Effector memory CD4-positive, alpha-beta T cell (primary cell): Measurements from ENCODE around the gene AGR3.

Experiments used
- DNase-seq, 3 donors: peaks; one replicate each; pipeline ENCODE4 v3.0.0-alpha.2; 2020
- H3K27ac ChIP-seq: 2 replicates; pipeline ENCODE4 v1.7.0; 2013; ENCODE audit warnings: mild to moderate bottlenecking, low read length, moderate library complexity; ENCODE audit not compliant: insufficient read depth, poor library complexity, severe bottlenecking
- H3K27me3 ChIP-seq: replicated peaks from 2 replicates; pipeline ENCODE4 v1.7.0; 2013; ENCODE audit warnings: mild to moderate bottlenecking, low read length; ENCODE audit not compliant: insufficient read depth, control insufficient read depth, poor library complexity, severe bottlenecking
- H3K36me3 ChIP-seq: 2 replicates; pipeline ENCODE4 v1.7.0; 2013; ENCODE audit warnings: mild to moderate bottlenecking, low read length, moderate library complexity; ENCODE audit not compliant: control insufficient read depth, insufficient read depth
- H3K4me1 ChIP-seq: 2 replicates; pipeline ENCODE4 v1.7.0; 2013; ENCODE audit warnings: low read length, mild to moderate bottlenecking; ENCODE audit not compliant: control insufficient read depth, insufficient read depth, poor library complexity, severe bottlenecking
- H3K4me3 ChIP-seq: 2 replicates; pipeline ENCODE4 v1.7.0; 2013; ENCODE audit warnings: low read length, low read depth, mild to moderate bottlenecking; ENCODE audit not compliant: insufficient read depth, poor library complexity, severe bottlenecking
- H3K9me3 ChIP-seq: 2 replicates; pipeline ENCODE4 v1.7.0; 2013; ENCODE audit warnings: mild to moderate bottlenecking, low read length, moderate library complexity; ENCODE audit not compliant: control insufficient read depth

Gene AGR3

GRCh38 chr7:16918288-16918895 lies 36.6 kb upstream of the AGR3 start:
- no peak for DNase-seq
- H3K27ac ChIP-seq: no peak overlapping the region
- no peaks in the 10 kb centered on the region for H3K9me3 ChIP-seq
- H3K4me1 ChIP-seq: no peaks in the 10 kb centered on the region
- H3K27me3 ChIP-seq: no peaks in the 10 kb centered on the region
- H3K36me3 ChIP-seq: no peaks in the 10 kb centered on the region
- no peak overlapping the region for H3K4me3 ChIP-seq

GRCh38 chr7:16916738-16917137 lies 35.0 kb upstream of the AGR3 start:
- Histone ChIP-seq H3K9me3 (no peaks in the 10 kb centered on the region), H3K36me3 (no peaks in the 10 kb centered on the region), H3K4me1 (no peaks in the 10 kb centered on the region), H3K27me3 (no peaks in the 10 kb centered on the region), H3K4me3 (no peak overlapping the region), H3K27ac (no peak overlapping the region)
- DNase-seq: no peak

- no peak for DNase-seq
- no peaks in the 10 kb centered on the region for H3K4me1 ChIP-seq
- H3K27me3 ChIP-seq: no peaks in the 10 kb centered on the region
- H3K36me3 ChIP-seq: no peaks in the 10 kb centered on the region
- no peak overlapping the region for H3K27ac ChIP-seq
- no peaks in the 10 kb centered on the region for H3K9me3 ChIP-seq
- H3K4me3 ChIP-seq: no peak overlapping the region
Measured at GRCh38 chr7:16916105-16916639, 34.4 kb upstream of the AGR3 start.

- H3K4me1 ChIP-seq: no peaks in the 10 kb centered on the region
- H3K27me3 ChIP-seq: no peaks in the 10 kb centered on the region
- H3K4me3 ChIP-seq: no peak overlapping the region
- no peak overlapping the region for H3K27ac ChIP-seq
- no peak for DNase-seq
- no peaks in the 10 kb centered on the region for H3K36me3 ChIP-seq
- no peaks in the 10 kb centered on the region for H3K9me3 ChIP-seq
Measured at GRCh38 chr7:16915405-16915804, 33.6 kb upstream of the AGR3 start.

- DNase-seq: no peak
- Histone ChIP-seq H3K9me3 (no peaks in the 10 kb centered on the region), H3K36me3 (no peaks in the 10 kb centered on the region), H3K27ac (no peak overlapping the region), H3K4me3 (no peak overlapping the region), H3K4me1 (no peaks in the 10 kb centered on the region), H3K27me3 (no peaks in the 10 kb centered on the region)
Measured at GRCh38 chr7:16914771-16915170, 33.0 kb upstream of the AGR3 start.

- Histone ChIP-seq H3K27ac (no peak overlapping the region), H3K36me3 (no peaks in the 10 kb centered on the region), H3K4me1 (no peaks in the 10 kb centered on the region), H3K4me3 (no peak overlapping the region), H3K27me3 (no peaks in the 10 kb centered on the region), H3K9me3 (no peaks in the 10 kb centered on the region)
- no peak for DNase-seq
Measured at GRCh38 chr7:16913643-16914042, 31.9 kb upstream of the AGR3 start.

GRCh38 chr7:16912540-16912939 lies 30.8 kb upstream of the AGR3 start:
- H3K4me3 ChIP-seq: no peak overlapping the region
- H3K27me3 ChIP-seq: no peaks in the 10 kb centered on the region
- DNase-seq: no peak
- H3K9me3 ChIP-seq: no peaks in the 10 kb centered on the region
- no peaks in the 10 kb centered on the region for H3K4me1 ChIP-seq
- H3K27ac ChIP-seq: no peak overlapping the region
- no peaks in the 10 kb centered on the region for H3K36me3 ChIP-seq

GRCh38 chr7:16908561-16908960 lies 26.8 kb upstream of the AGR3 start:
- no peaks in the 10 kb centered on the region for H3K9me3 ChIP-seq
- no peaks in the 10 kb centered on the region for H3K4me1 ChIP-seq
- H3K27me3 ChIP-seq: no peaks in the 10 kb centered on the region
- H3K36me3 ChIP-seq: no peaks in the 10 kb centered on the region
- no peak overlapping the region for H3K27ac ChIP-seq
- DNase-seq: no peak
- no peak overlapping the region for H3K4me3 ChIP-seq

- Histone ChIP-seq H3K27ac (no peak overlapping the region), H3K4me1 (no peaks in the 10 kb centered on the region), H3K9me3 (no peaks in the 10 kb centered on the region), H3K27me3 (no peaks in the 10 kb centered on the region), H3K4me3 (no peak overlapping the region), H3K36me3 (no peaks in the 10 kb centered on the region)
- DNase-seq: no peak
Measured at GRCh38 chr7:16905300-16906044, 23.7 kb upstream of the AGR3 start.

GRCh38 chr7:16904076-16904475 lies 22.3 kb upstream of the AGR3 start:
- H3K27ac ChIP-seq: no peak overlapping the region
- DNase-seq: no peak
- H3K36me3 ChIP-seq: no peaks in the 10 kb centered on the region
- H3K4me3 ChIP-seq: no peak overlapping the region
- H3K4me1 ChIP-seq: no peaks in the 10 kb centered on the region
- no peaks in the 10 kb centered on the region for H3K9me3 ChIP-seq
- H3K27me3 ChIP-seq: no peaks in the 10 kb centered on the region
